GM12878 (cell line): ENCODE data around the gene TECR. TPM values are rescaled to one million over a fixed set of nuclear protein-coding genes. Genes with fewer than 3 reads are reported as not detected.

Experiments
- ATAC-seq: fragments of 200-7000 bp; cut with Tn5 transposase; 3 replicates; pipeline ENCODE4 v1.9.1; 2020; ENCODE audit warnings: mild to moderate bottlenecking, moderate library complexity
- BruUV-seq: library from RNA; stranded (reverse); fragments of 400-500 nt; replicated peaks from 2 replicates; lab custom pipeline; 2021; lab: Mats Ljungman, UMichigan
- CTCF ChIA-PET: fragments of 300-600 bp; sonication (Branson Sonifier 250); formaldehyde crosslinking; extraction: SDS; loops from one replicate; lab custom pipeline; 2021; ENCODE audit warnings: inconsistent platforms; lab: Yijun Ruan, JAX
- POLR2A ChIA-PET: fragments of 350-600 bp; formaldehyde crosslinking; extraction: SDS; loops from one replicate; lab custom pipeline; 2021; ENCODE audit warnings: inconsistent platforms; lab: Charles Lee
- RAD21 ChIA-PET: fragments of 300-600 bp; sonication (Branson Sonifier 250); formaldehyde crosslinking; loops from one replicate; lab custom pipeline; 2023; ENCODE audit warnings: antibody characterized with exemption; ENCODE audit not compliant: unreplicated experiment; lab: Charles Lee
- SMC1A ChIA-PET: fragments of 300-600 bp; sonication (Branson Sonifier 250); formaldehyde crosslinking; loops from one replicate; lab custom pipeline; 2023; ENCODE audit not compliant: unreplicated experiment, uncharacterized antibody; lab: Charles Lee
- DNase-seq: peaks from one replicate; pipeline ENCODE4 v3.0.0-alpha.2; 2011; ENCODE audit warnings: low read depth, low spot score
- FAIRE-seq: peaks from 3 replicates; lab custom pipeline; 2011; peaks lifted over from hg19 to GRCh38; lab: Jason Lieb, UNC
- H2AFZ ChIP-seq: 2 replicates; pipeline ENCODE4 v1.6.0; 2011; ENCODE audit warnings: low read depth, low read length, control low read depth; ENCODE audit not compliant: control insufficient read depth
- H3K27ac ChIP-seq: 2 replicates; pipeline ENCODE4 v1.5.1; 2011; ENCODE audit warnings: control low read depth; ENCODE audit not compliant: control insufficient read depth, insufficient read depth
- H3K27me3 ChIP-seq, 2 experiments: replicated peaks in 1 of 2; 2 replicates each; pipeline versions ENCODE4 v1.6.0 to v1.6.1; 2011; ENCODE audit warnings: low read length in 1 of 2; ENCODE audit not compliant: control insufficient read depth in 2 of 2, insufficient read depth in 2 of 2
- H3K36me3 ChIP-seq, 2 experiments: 2 replicates each; pipeline ENCODE4 v1.5.1; 2011; ENCODE audit warnings: low read length in 1 of 2; ENCODE audit not compliant: control insufficient read depth in 2 of 2, insufficient read depth in 2 of 2
- H3K4me1 ChIP-seq: 2 replicates; pipeline ENCODE4 v1.6.1; 2011; ENCODE audit warnings: mild to moderate bottlenecking, low read length, moderate library complexity, mixed read lengths; ENCODE audit not compliant: control insufficient read depth, insufficient read depth
- H3K4me2 ChIP-seq: 2 replicates; pipeline ENCODE4 v1.6.0; 2011; ENCODE audit warnings: control low read depth; ENCODE audit not compliant: control insufficient read depth, insufficient read depth
- H3K4me3 ChIP-seq: fragments of 200-600 bp; sonication (generic); 2 replicates; pipeline ENCODE4 v1.5.1; 2016
- H3K79me2 ChIP-seq: 2 replicates; pipeline ENCODE4 v1.6.0; 2011; ENCODE audit warnings: low read length; ENCODE audit not compliant: control insufficient read depth, insufficient read depth
- H3K9ac ChIP-seq: 2 replicates; pipeline ENCODE4 v1.8.0; 2011; ENCODE audit warnings: low read length, control low read depth, mixed read lengths; ENCODE audit not compliant: control insufficient read depth, insufficient read depth
- H3K9me3 ChIP-seq: replicated peaks from 3 replicates; pipeline ENCODE4 v1.5.1; 2011; ENCODE audit warnings: mild to moderate bottlenecking, low read length; ENCODE audit not compliant: control insufficient read depth, insufficient read depth
- H4K20me1 ChIP-seq: 2 replicates; pipeline ENCODE4 v1.6.0; 2011; ENCODE audit not compliant: control insufficient read depth, insufficient read depth
- FOS ChIP-seq: IDR thresholded peaks from 3 replicates; pipeline ENCODE4 v1.6.1; 2011; ENCODE audit warnings: borderline replicate concordance; ENCODE audit not compliant: insufficient read length; ENCODE audit errors: extremely low read depth
- HSF1 ChIP-seq: fragments of 150-350 bp; IDR thresholded peaks from 2 replicates; pipeline ENCODE4 v1.6.1; 2014; ENCODE audit warnings: mild to moderate bottlenecking, low read depth, low read length
- IRF3 ChIP-seq: fragments of 450-650 bp; IDR thresholded peaks from 2 replicates; pipeline ENCODE4 v1.6.1; 2014; ENCODE audit warnings: mild to moderate bottlenecking
- NFIC ChIP-seq: IDR thresholded peaks from 2 replicates; pipeline ENCODE4 v1.6.1; 2012; ENCODE audit warnings: low read depth, mild to moderate bottlenecking, inconsistent platforms, low read length, moderate library complexity
- SKIL ChIP-seq: fragments of 450-650 bp; IDR thresholded peaks from 2 replicates; pipeline ENCODE4 v1.6.1; 2017; ENCODE audit warnings: mild to moderate bottlenecking, low read depth, inconsistent platforms; ENCODE audit not compliant: poor library complexity, severe bottlenecking
- SMAD1 ChIP-seq: fragments of 450-650 bp; IDR thresholded peaks from 2 replicates; pipeline ENCODE4 v1.6.1; 2018; ENCODE audit warnings: mild to moderate bottlenecking, low read depth; ENCODE audit not compliant: partially characterized antibody
- SMARCA5 ChIP-seq: fragments of 450-650 bp; IDR thresholded peaks from 2 replicates; pipeline ENCODE4 v1.6.1; 2017; ENCODE audit warnings: mild to moderate bottlenecking
- SP1 ChIP-seq: IDR thresholded peaks from one replicate; pipeline ENCODE4 v1.6.1; 2011; ENCODE audit warnings: low read depth, low read length
- WGBS: methylation state at CpG from one replicate; pipeline ENCODE4 v1.1.6; 2016; ENCODE audit warnings: low lambda C conversion rate; ENCODE audit not compliant: insufficient replicate concordance, insufficient coverage; ENCODE audit errors: missing lambda C conversion rate; 5-methylcytosine and 5-hydroxymethylcytosine counted together
- in situ Hi-C: fragments of 300-500 bp; cut with MboI; formaldehyde crosslinking; loops from 9 replicates; pipeline ENCODE4 v1.14.3; 2018; ENCODE audit warnings: mixed read lengths
- intact Hi-C: fragments of 100-400 bp; cut with micrococcal nuclease; formaldehyde crosslinking; loops from one replicate; pipeline ENCODE4 v1.14.2; 2022; ENCODE audit not compliant: unreplicated experiment
- polyA plus RNA-seq, 11 experiments: library from polyadenylated mRNA; depleted of rRNA in 4 of 11; unstranded in 6 of 11; stranded (reverse) in 5 of 11; fragments of >200 nt; fragmentation: Nextera tagmentation in 4 of 11; fragmentation: Illumina TruSeq in 1 of 11; extraction: Ambion mirVana in 4 of 11; extraction: Trizol in 1 of 11; gene quantifications; 1 replicate in 1 of 11; 2 replicates in 10 of 11; pipeline versions ENCODE4 v1.2.1 to v1.2.3, GENCODE V29; 2011 to 2016; ENCODE audit warnings: inconsistent platforms in 2 of 11, missing spikeins in 2 of 11, low read depth in 1 of 11
- total RNA-seq, 4 experiments: library from RNA; depleted of rRNA in 3 of 4; stranded (reverse); fragments of >200 nt in 3 of 4; fragmentation: Illumina TruSeq in 1 of 4; extraction: Trizol in 1 of 4; gene quantifications; 2 replicates each; pipeline versions ENCODE4 v1.2.1 to v1.2.3, GENCODE V29; 2013 to 2021
- TF ChIP-seq, protein P1 (sequence below): IDR thresholded peaks from 2 replicates; pipeline ENCODE4 v1.6.1; 2011; ENCODE audit warnings: low read depth, mild to moderate bottlenecking, low read length, moderate library complexity, borderline replicate concordance; ENCODE audit errors: extremely low read depth
- TF ChIP-seq, protein P2 (sequence below): fragments of 450-650 bp; formaldehyde crosslinking; IDR thresholded peaks from 2 replicates; pipeline ENCODE4 v1.4.0; 2020; ENCODE audit warnings: mild to moderate bottlenecking, moderate library complexity

TECR gene
- total and polyA plus RNA-seq, 10 of the 15 experiments (the other 5 are each of a cell fraction or from before 2014, with no cell fraction given), result 9.6 to 157 (median 64.2) TPM

GRCh38 chr19:14563590-14563926, 34.2 kb downstream of the TECR start:
- ChIA-PET CTCF (interaction anchor here (0.5 to 0.6 kb wide), 2 partner anchors 36 to 296 kb away, joined by 3 read pairs; no protein-coding TSS in a partner anchor), RAD21 (no interaction called here), SMC1A (no interaction called here), POLR2A (no interaction called here)
- peaks cover 7% of the 10 kb centered on the region for H3K4me1 ChIP-seq
- no peak for FAIRE-seq
- no peaks in the 10 kb centered on the region; the same call in 1 of the 2 replicates for H3K79me2 ChIP-seq
- no peak overlapping the region for H3K27ac ChIP-seq
- no peak overlapping the region for H2AFZ ChIP-seq
- no peak overlapping the region for H3K4me3 ChIP-seq
- DNase-seq, result no peak
- WGBS, result 73% methylated on average over 14 of the region's 16 CpGs
- in situ Hi-C loops (no loop called here), intact Hi-C loops (no loop called here)
- no peaks in the 10 kb centered on the region for H3K9me3 ChIP-seq
- no peak overlapping the region for H3K9ac ChIP-seq
- no peak overlapping the region for H3K4me2 ChIP-seq
- ATAC-seq, result no peak
- H4K20me1 ChIP-seq, result no peaks in the 10 kb centered on the region
- H3K27me3 ChIP-seq, result no peaks in the 10 kb centered on the region
- TF ChIP-seq SMARCA5, result no peak
- TF ChIP-seq SP1, result no peak
- TF ChIP-seq SKIL, result no peak
- TF ChIP-seq NFIC, result no peak
- no peak for TF ChIP-seq SMAD1
- TF ChIP-seq HSF1, result no peak
- TF ChIP-seq IRF3, result no peak
- TF ChIP-seq, protein P1, sequence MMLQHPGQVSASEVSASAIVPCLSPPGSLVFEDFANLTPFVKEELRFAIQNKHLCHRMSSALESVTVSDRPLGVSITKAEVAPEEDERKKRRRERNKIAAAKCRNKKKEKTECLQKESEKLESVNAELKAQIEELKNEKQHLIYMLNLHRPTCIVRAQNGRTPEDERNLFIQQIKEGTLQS, result no peak
- TF ChIP-seq, protein P2, sequence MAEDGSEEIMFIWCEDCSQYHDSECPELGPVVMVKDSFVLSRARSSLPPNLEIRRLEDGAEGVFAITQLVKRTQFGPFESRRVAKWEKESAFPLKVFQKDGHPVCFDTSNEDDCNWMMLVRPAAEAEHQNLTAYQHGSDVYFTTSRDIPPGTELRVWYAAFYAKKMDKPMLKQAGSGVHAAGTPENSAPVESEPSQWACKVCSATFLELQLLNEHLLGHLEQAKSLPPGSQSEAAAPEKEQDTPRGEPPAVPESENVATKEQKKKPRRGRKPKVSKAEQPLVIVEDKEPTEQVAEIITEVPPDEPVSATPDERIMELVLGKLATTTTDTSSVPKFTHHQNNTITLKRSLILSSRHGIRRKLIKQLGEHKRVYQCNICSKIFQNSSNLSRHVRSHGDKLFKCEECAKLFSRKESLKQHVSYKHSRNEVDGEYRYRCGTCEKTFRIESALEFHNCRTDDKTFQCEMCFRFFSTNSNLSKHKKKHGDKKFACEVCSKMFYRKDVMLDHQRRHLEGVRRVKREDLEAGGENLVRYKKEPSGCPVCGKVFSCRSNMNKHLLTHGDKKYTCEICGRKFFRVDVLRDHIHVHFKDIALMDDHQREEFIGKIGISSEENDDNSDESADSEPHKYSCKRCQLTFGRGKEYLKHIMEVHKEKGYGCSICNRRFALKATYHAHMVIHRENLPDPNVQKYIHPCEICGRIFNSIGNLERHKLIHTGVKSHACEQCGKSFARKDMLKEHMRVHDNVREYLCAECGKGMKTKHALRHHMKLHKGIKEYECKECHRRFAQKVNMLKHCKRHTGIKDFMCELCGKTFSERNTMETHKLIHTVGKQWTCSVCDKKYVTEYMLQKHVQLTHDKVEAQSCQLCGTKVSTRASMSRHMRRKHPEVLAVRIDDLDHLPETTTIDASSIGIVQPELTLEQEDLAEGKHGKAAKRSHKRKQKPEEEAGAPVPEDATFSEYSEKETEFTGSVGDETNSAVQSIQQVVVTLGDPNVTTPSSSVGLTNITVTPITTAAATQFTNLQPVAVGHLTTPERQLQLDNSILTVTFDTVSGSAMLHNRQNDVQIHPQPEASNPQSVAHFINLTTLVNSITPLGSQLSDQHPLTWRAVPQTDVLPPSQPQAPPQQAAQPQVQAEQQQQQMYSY, result no peak
- no peak for TF ChIP-seq FOS
- BruUV-seq, result no TSS peak
- H3K36me3 ChIP-seq, result peaks cover 0 to 12% of the 10 kb centered on the region in 2 experiments; a peak in 3 of 4 replicates
